IMR-90 (cell line): ENCODE results near the gene KIF18B.
A peak's percentile ranks its signal among the peaks of the same experiment; 100 is the strongest.

ENCODE experiments used
- CEBPB ChIP-seq: IDR thresholded peaks from 2 replicates; pipeline ENCODE4 v1.6.1; 2012; ENCODE audit warnings: low read depth, low read length, improper control_type of control experiment
- CTCF ChIP-seq: conservative IDR thresholded peaks from 2 replicates; pipeline ENCODE4 v1.5.1; 2012; ENCODE audit warnings: mild to moderate bottlenecking, low read depth, low read length, improper control_type of control experiment
- ELK1 ChIP-seq: fragments of 150-350 bp; IDR thresholded peaks from 2 replicates; pipeline ENCODE4 v1.6.1; 2016; ENCODE audit warnings: low read depth, mild to moderate bottlenecking, low read length, moderate library complexity, borderline replicate concordance
- FOS ChIP-seq: fragments of 150-350 bp; IDR thresholded peaks from 2 replicates; pipeline ENCODE4 v1.6.1; 2016; ENCODE audit warnings: low read depth, low read length
- MAFK ChIP-seq: IDR thresholded peaks from 2 replicates; pipeline ENCODE4 v1.6.1; 2012; ENCODE audit warnings: low read depth, low read length, improper control_type of control experiment
- MAZ ChIP-seq: IDR thresholded peaks from 2 replicates; pipeline ENCODE4 v1.6.1; 2012; ENCODE audit warnings: low read depth, mild to moderate bottlenecking, low read length, improper control_type of control experiment, moderate library complexity, borderline replicate concordance
- MXI1 ChIP-seq: IDR thresholded peaks from 2 replicates; pipeline ENCODE4 v1.6.1; 2012; ENCODE audit warnings: low read depth, mild to moderate bottlenecking, low read length, moderate library complexity, borderline replicate concordance
- POLR2A ChIP-seq: IDR thresholded peaks from 2 replicates; pipeline ENCODE4 v1.6.1; 2012; ENCODE audit warnings: mild to moderate bottlenecking, low read depth, low read length
- RAD21 ChIP-seq: IDR thresholded peaks from 2 replicates; pipeline ENCODE4 v1.6.1; 2012; ENCODE audit warnings: low read length, improper control_type of control experiment
- RCOR1 ChIP-seq: IDR thresholded peaks from 2 replicates; pipeline ENCODE4 v1.6.1; 2012; ENCODE audit warnings: mild to moderate bottlenecking, low read length, improper control_type of control experiment; ENCODE audit not compliant: insufficient replicate concordance
- SMC3 ChIP-seq: fragments of 150-350 bp; IDR thresholded peaks from 2 replicates; pipeline ENCODE4 v1.6.1; 2016; ENCODE audit warnings: low read depth, mild to moderate bottlenecking, antibody characterized with exemption, low read length, moderate library complexity
- USF2 ChIP-seq: fragments of 150-350 bp; IDR thresholded peaks from 2 replicates; pipeline ENCODE4 v1.6.1; 2017; ENCODE audit warnings: mild to moderate bottlenecking, antibody characterized with exemption, low read length, low read depth

GRCh38 chr17:44899074-44899782 lies 48.3 kb downstream of the KIF18B start, which contains the start of gene EFTUD2:
- no peak for TF ChIP-seq CTCF
- TF ChIP-seq POLR2A: peak; percentile 91
- no peak; the same call in 1 of the 2 replicates for TF ChIP-seq ELK1
- peak; percentile 96 for TF ChIP-seq USF2
- TF ChIP-seq SMC3: no peak
- peak; percentile 41; the same call in 1 of the 2 replicates for TF ChIP-seq FOS
- no peak for TF ChIP-seq CEBPB
- TF ChIP-seq RAD21: no peak
- no peak for TF ChIP-seq RCOR1
- TF ChIP-seq MAZ: no peak; the same call in 1 of the 2 replicates
- TF ChIP-seq MXI1: peak; percentile 88
- no peak for TF ChIP-seq MAFK
